NCI-H345 (cell line): ENCODE measurements around the gene TIAM2.
"Not testable (repeated sequence)": the region's sequence is repeated elsewhere in the genome, so short reads cannot be mapped to it uniquely, and the experiment has no call there.

ENCODE experiments used
- DNase-seq: peaks from one replicate; lab custom pipeline; 2025; lab: John Stamatoyannopoulos, UW

TIAM2 gene

DNA sequence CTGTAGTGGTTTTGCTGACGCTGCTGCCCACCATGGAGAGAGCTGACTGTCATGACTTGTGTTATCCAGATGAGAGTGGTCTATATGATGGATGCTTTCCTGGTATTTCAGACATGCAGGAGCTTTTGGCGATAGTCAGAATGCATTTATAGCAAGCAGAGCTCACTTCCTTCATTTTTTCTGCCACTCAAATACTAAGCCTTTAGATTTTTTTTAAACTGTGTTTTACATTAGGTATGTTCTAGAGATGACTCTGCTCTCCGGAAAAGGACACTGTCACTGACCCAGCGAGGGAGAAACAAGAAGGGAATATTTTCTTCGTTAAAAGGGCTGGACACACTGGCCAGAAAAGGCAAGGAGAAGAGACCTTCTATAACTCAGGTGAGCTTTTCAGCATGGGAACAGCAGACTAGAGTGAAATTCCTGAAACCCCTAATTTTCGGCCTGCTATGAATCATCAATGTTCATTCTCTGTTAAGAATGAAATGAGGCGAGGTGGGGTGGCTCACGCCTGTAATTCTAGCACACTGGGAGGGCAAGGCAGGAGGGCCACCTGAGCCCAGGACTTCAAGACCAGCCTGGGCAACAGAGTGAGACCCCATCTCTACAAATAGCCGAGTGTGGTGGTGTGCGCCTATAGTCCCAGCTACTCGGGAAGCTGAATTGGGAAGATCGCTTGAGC is 170.1 kb downstream of the TIAM2 start:
- no peak for DNase-seq

GRCh38 chr6:155170519-155170918 is 175.4 kb downstream of the TIAM2 start:
- DNase-seq, result no peak

- DNase-seq, result peak; percentile 14
These were observed 176.1 kb downstream of the TIAM2 start for GRCh38 chr6:155171109-155171746.

DNA sequence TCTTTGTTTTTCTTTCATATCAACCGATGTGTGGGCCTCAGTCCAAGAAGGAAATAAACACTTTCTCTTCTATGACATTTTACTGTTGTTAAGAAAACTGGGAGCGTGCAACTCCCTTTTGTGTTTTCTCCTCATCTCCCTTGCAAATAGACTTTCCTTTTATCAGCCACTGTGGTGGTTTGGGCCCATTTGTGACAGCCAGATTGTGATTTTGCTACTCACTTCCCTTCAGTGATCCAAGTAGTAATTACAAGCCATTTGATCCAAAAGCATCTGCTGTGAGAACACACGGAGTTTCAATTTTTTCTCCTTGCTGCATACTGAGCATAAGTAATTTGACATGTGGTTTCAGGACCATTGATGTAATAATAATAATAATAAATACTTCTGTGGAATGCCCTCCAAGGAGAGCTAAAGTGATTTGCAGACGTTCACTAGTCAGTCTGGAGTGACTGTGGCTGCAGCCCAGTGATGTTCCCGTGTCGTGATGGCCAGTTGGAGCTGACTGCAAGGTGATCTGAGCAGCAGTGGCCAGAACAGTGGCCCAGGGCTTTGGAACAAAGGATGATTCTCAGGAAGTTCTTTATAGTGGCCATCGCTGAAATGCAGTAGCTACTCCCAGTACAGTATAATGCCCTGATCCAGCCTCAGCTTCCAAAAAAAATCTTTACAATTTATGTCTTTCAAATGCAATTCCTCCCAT is 176.8 kb downstream of the TIAM2 start:
- no peak for DNase-seq

- no peak for DNase-seq
These were observed 178.4 kb downstream of the TIAM2 start for GRCh38 chr6:155173488-155173887.

DNA sequence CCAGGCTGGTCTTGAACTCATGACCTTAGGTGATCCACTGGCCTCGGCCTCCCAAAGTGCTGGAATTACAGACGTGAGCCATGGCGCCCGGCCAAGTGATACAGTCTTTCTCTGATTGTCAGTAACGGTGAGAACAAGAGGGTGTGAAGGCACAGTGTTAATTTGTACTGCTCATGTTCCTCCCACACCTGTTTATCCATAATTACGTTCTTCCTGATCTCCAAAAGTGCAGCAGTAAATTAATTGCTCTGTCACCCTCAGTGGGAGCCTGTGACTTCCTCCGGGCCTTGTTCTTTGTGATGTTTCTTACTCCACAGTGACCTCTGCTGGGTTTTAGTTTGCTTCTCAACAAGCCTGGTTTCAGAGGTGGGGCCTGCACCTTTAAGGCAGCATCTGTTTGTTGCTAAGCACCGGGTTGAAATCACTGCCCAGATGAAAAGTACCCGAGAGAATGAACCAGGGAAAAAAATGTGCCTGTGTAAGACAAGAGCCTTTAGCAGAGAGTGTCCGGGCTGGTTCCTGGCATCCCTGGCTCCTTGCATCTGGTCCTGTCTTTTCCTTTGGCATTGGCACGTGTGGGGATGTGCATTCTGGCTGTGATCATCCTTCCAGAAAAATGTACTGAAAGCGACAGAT is 179.6 kb downstream of the TIAM2 start:
- DNase-seq, result peak; percentile 80

GRCh38 chr6:155177363-155177961 is 182.3 kb downstream of the TIAM2 start:
- DNase-seq, result peak; percentile 56

GRCh38 chr6:155181498-155181897 is 186.4 kb downstream of the TIAM2 start:
- DNase-seq, result no peak

DNA sequence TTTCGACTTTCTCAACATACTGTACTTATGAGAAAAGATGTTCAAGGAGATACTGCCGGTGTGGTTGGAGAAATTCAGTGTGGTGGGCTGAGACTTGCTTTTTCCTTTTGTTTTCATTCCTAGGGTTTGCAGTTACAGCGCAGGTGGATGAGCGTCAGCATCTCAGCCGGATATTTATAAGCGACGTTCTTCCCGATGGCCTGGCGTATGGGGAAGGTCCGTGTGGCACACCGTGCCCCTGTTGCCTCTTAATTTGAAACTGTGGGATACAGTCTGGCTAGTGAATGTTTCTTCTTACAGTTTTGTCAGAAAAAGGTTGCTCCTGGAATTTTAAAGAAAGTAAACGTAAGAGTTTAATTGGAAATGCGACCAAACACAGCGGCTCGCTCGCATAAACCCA is 187.0 kb downstream of the TIAM2 start:
- DNase-seq, result no peak

DNA sequence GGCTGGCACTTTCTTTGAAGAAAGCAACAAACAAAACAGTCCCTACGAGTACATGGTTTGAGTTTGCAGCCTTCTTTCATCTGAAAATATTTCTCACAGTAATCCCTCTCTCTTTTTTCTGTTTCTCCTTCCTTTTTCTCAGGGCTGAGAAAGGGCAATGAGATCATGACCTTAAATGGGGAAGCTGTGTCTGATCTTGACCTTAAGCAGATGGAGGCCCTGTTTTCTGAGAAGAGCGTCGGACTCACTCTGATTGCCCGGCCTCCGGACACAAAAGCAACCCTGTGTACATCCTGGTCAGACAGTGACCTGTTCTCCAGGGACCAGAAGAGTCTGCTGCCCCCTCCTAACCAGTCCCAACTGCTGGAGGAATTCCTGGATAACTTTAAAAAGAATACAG is 188.0 kb downstream of the TIAM2 start:
- no peak for DNase-seq

- not testable (repeated sequence) for DNase-seq
These were observed 189.9 kb downstream of the TIAM2 start for GRCh38 chr6:155185041-155185440.

DNA sequence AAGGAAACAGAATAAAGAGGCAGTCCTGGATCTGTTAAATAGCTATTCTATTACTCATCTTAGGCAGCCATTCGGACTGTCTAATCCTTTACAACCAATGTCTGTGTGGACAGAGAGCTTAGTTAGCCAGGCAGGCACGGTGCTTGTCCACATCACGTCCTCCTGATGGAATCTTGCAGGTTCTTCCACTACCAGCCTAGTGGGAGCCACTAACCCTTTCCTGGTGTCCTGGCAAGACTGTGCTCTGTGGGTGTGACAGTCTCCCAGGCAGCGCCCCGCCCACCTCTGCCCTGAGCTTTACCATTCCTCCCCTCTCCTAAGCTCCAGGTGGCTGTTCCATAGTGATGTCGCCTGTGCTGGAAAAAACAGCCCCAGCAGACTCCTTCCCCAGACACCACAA is 190.4 kb downstream of the TIAM2 start:
- DNase-seq, result peak; percentile 3

DNA sequence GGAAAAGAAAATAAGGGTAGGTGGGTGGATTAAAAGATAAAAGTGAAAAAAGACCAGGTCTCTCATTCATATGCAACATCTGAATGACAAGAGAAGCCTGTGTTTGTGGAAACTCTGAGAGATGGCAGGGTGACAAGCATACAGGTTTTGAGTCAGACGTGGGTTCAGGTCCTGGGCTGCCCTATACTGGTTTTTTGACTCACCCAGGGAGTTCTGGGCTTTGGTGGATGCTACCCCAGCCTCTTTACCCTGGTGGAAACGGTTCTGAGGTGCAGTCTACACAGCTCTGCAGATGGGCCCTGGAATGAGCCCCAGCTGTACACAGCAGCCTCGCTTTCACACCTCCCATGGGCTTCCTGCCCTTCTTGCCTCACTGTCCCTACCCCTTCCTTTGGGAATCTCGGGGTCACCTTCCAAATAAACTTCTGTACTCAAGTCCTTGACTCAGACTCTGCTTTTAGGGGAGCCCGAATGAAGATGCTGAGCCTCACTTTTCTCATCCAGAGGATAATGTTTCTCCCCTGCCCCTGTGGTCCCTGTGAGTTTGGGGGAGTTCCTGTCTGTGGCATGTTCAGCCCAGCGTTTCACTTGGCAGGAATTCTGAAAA is 191.0 kb downstream of the TIAM2 start:
- DNase-seq, result no peak

DNA sequence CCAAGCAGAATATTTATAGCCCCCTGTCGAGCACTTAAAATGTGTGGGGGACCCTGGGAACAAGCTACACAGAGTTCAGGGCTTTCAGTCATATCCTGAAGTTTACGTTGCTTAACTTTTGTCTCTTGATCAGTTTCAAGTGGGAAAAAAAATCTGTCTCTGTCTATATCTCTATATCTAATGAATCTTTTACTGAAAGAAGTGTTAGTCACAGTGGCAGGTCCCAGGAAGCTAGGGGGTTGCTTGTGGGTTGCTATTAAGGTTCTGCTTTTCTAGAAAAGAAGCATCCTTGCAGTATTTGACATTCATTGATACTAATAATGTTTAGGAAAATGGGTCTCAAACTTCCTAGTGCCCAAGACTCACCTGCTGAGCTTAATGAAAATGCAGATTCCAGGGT is 192.0 kb downstream of the TIAM2 start:
- no peak for DNase-seq

GRCh38 chr6:155187994-155188706 is 193.0 kb downstream of the TIAM2 start:
- no peak for DNase-seq

- no peak for DNase-seq
These were observed 193.8 kb downstream of the TIAM2 start for GRCh38 chr6:155188707-155189496.

DNA sequence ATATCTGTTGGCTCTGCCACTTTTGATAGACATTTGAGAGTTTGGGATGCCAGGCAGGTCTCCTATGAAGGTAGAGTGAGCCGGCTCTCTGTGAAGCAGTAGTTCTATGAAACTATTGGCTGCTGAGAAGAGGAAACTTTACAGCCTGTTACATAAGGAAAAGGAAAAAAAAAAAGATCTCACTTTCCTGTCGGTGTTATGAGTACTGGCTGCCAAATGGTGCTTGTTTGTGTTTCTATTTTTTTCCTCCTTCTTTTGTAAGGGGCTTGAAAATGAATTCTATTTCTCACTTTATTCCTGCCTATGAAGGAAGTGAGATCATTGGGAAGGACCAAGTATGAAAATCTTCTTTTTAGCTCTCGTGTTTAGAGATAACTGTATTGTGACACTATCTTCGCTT is 195.6 kb downstream of the TIAM2 start:
- DNase-seq, result no peak

DNA sequence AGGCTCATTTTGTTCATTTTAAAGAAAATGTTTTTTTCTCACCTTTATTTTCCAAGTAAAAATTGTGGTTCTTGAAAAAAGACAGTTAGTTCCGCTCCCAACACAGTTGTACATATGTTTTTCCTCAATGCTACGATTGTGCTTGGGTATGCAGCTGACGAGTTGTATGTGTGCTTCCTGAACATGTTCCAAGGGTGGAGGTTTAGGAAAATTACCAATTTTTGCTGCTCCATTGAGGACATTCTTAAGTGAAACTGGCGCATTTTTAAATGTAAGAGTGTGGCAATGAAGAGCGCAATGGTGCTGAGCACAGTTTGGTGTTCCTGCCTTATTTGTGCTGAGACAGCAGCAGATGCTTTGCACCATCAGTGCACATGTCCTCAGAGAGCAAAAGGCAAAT is 198.4 kb downstream of the TIAM2 start:
- DNase-seq, result no peak

DNA sequence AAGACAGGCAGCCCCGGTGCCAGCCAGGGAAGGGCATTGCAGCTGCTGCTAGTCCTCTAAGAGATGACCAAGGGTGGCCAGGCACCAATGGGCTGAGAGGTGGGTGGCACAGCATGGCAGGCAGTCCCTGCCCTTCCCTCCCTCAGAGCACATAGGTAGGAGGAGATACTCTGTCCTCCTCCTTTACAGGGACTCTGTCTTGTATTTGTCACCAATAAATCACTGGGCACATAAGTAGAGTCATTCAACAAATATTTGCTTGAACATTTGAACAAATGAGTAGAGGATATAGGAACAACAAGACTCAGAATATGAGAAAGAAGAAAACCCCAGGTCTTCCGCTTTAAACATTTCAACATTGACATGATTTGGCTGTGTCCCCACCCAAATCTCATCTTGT is 199.3 kb downstream of the TIAM2 start:
- no peak for DNase-seq

DNA sequence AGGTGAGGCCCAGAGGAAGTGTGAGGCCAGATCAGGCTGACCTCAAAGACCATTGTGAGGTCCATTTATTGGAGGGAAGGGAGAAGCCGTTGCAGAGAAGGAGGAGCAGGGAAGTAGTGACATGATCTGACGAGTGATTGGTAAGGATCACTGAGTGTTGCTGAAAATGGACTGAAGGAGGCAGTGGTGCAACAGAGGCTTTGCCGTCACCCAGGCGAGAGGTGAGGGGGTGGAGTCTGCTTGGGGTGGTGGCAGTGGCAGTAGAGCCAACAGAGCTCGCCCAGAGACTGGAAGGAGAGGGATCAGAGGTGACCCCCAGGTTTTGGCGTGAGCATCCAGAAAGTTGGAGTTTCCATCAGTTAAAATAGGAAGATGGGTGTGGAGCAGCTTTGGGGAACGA is 200.8 kb downstream of the TIAM2 start:
- DNase-seq, result no peak

DNA sequence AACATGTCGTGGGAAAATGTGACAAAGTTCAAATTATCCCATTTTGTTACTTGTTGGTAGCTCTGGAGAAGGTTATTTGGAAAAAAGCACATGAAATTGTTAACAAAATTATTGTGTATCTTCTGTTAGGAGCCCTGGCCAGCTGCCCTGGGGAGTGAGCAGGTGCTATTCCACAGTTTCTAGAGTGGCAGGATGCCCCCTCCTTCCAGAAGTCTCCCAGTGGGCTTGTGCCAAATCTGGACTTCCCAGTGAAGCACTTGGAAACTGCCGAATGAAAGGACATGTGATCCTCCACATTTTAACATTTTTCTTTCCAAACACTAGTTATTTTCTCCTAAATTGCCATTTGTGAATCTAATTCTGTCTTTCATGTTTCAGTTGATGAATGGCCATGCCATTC is 201.8 kb downstream of the TIAM2 start:
- DNase-seq, result no peak
